ENCODE results near the gene CYP1A1.

GRCh38 chr15:74727727-74728126, 2.4 kb upstream of the CYP1A1 start:
- TF ChIP-seq, protein P1, sequence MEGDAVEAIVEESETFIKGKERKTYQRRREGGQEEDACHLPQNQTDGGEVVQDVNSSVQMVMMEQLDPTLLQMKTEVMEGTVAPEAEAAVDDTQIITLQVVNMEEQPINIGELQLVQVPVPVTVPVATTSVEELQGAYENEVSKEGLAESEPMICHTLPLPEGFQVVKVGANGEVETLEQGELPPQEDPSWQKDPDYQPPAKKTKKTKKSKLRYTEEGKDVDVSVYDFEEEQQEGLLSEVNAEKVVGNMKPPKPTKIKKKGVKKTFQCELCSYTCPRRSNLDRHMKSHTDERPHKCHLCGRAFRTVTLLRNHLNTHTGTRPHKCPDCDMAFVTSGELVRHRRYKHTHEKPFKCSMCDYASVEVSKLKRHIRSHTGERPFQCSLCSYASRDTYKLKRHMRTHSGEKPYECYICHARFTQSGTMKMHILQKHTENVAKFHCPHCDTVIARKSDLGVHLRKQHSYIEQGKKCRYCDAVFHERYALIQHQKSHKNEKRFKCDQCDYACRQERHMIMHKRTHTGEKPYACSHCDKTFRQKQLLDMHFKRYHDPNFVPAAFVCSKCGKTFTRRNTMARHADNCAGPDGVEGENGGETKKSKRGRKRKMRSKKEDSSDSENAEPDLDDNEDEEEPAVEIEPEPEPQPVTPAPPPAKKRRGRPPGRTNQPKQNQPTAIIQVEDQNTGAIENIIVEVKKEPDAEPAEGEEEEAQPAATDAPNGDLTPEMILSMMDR (IDR thresholded peaks at IDR 0.05) = no peak
- TF ChIP-seq POLR2A (IDR thresholded peaks at IDR 0.05) (no peak), EP300 (IDR thresholded peaks at IDR 0.05) (no peak)

Data from stomach (tissue), 4 donors.